Stimulated activated CD4-positive, alpha-beta T cell treated with anti-CD3 and anti-CD28 coated beads, TNF-alpha, amount 100 ng/mL, for 1 hour (primary cell): ENCODE data around the gene DACH1.

Source experiments
- DNase-seq, 3 donors: peaks; one replicate each; pipeline ENCODE4 v3.0.0-alpha.2; 2020; ENCODE audit warnings: low read depth in 3 of 3, low spot score in 1 of 3

DACH1 gene

GRCh38 chr13:71430681-71431080 lies 436.3 kb downstream of the DACH1 start:
- no peak for DNase-seq

GRCh38 chr13:71417205-71417604 lies 449.8 kb downstream of the DACH1 start:
- DNase-seq = no peak

GRCh38 chr13:71412231-71412630 lies 454.8 kb downstream of the DACH1 start:
- no peak for DNase-seq

- DNase-seq = no peak
Measured at GRCh38 chr13:71408416-71408815, 458.6 kb downstream of the DACH1 start.

GRCh38 chr13:71399631-71400215 lies 467.3 kb downstream of the DACH1 start:
- no peak for DNase-seq

- no peak for DNase-seq
Measured at GRCh38 chr13:71396149-71396548, 470.9 kb downstream of the DACH1 start.

GRCh38 chr13:71395053-71395452 lies 472.0 kb downstream of the DACH1 start:
- DNase-seq = no peak

GRCh38 chr13:71394176-71394575 lies 472.8 kb downstream of the DACH1 start:
- no peak for DNase-seq
